Fibroblast of skin of abdomen (primary cell): ENCODE results near the gene URGCP. TPM values are rescaled to one million over a fixed set of nuclear protein-coding genes. Genes with fewer than 3 reads are reported as not detected.

Source experiments
- DNase-seq: peaks from one replicate; pipeline ENCODE4 v3.0.0-alpha.2; 2013
- polyA plus RNA-seq, 2 experiments: library from polyadenylated mRNA; unstranded; fragments of 120-200 nt; gene quantifications; one replicate each; pipeline ENCODE4 v1.2.1, GENCODE V29; 2013; ENCODE audit not compliant: insufficient read length in 2 of 2

URGCP gene, protein sequence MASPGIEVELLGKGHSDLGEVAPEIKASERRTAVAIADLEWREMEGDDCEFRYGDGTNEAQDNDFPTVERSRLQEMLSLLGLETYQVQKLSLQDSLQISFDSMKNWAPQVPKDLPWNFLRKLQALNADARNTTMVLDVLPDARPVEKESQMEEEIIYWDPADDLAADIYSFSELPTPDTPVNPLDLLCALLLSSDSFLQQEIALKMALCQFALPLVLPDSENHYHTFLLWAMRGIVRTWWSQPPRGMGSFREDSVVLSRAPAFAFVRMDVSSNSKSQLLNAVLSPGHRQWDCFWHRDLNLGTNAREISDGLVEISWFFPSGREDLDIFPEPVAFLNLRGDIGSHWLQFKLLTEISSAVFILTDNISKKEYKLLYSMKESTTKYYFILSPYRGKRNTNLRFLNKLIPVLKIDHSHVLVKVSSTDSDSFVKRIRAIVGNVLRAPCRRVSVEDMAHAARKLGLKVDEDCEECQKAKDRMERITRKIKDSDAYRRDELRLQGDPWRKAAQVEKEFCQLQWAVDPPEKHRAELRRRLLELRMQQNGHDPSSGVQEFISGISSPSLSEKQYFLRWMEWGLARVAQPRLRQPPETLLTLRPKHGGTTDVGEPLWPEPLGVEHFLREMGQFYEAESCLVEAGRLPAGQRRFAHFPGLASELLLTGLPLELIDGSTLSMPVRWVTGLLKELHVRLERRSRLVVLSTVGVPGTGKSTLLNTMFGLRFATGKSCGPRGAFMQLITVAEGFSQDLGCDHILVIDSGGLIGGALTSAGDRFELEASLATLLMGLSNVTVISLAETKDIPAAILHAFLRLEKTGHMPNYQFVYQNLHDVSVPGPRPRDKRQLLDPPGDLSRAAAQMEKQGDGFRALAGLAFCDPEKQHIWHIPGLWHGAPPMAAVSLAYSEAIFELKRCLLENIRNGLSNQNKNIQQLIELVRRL
- 18.9 TPM for polyA plus RNA-seq (2013, experiment 1 of 2; ENCODE audit: insufficient read length)
- polyA plus RNA-seq (2013, experiment 2 of 2; ENCODE audit: insufficient read length), result 18.9 TPM

- peak; percentile 50 for DNase-seq
Measured at GRCh38 chr7:43906331-43907010, at the start of gene URGCP. Gene URGCP (minus strand): TSS chr7:43906596. CDS start chr7:43906575, 21 bp downstream.

DNA sequence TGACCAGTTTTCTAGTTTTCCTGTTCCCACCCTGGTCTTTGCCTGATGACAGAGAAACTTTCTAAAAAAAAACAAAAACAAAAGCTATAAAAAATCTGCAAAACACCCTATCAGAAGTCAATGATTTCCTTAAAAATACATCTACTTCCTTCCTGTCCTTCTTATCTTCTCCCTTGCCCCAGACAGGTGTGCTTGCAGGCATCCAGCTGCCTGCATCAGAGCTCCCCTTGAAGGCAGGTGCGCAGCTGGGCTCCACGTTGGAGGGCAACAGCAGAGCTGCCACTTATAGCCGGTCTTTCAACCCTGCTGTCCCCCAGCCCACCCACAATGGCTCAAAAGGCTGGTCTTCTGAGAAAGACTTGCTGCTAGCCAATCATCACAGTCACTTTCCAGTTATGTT is 49.6 kb upstream of the URGCP start:
- DNase-seq, result no peak

DNA sequence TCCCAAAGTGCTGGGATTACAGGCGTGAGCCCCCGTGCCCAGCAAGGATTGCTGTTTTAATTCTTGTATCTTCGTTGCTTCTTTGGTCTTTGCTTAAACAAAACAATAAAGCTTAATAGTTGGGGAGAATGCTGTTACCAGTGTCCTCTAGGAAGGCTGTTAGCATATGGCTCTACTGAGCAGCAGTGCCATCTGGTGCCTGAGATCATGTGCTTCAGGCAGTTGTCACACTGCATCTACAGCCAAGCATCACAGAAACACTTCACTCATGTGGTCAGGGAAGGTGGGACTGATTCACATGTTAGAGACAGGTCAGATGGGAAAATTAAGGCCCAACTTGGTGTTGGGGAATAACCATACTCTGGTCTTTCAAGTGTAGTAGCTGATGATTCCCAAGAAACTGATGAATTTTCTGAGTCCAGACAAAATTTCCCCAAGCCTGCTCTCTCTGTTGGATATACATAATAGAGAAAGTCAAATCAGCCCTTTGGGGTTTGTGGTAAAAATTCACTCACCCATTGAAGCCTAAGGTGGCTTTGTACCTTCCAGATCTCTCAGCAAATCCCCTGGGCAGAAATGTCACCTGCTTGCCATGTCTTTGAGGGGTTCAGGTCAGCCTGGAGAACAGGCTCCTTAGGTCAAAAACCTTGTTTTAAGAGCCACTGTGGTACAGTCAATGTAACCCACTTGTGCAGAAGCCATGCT is 48.3 kb upstream of the URGCP start:
- DNase-seq, result peak; percentile 53

- DNase-seq, result no peak
Measured at GRCh38 chr7:43953071-43953470, 46.7 kb upstream of the URGCP start.

GRCh38 chr7:43952028-43952427 is 45.6 kb upstream of the URGCP start:
- DNase-seq, result no peak

GRCh38 chr7:43944286-43944685 is 37.9 kb upstream of the URGCP start:
- no peak for DNase-seq

- DNase-seq, result no peak
Measured at GRCh38 chr7:43943417-43944187, 37.2 kb upstream of the URGCP start.

- DNase-seq, result no peak
Measured at GRCh38 chr7:43942997-43943396, 36.6 kb upstream of the URGCP start.

- DNase-seq, result no peak
Measured at GRCh38 chr7:43942250-43942649, 35.9 kb upstream of the URGCP start.

DNA sequence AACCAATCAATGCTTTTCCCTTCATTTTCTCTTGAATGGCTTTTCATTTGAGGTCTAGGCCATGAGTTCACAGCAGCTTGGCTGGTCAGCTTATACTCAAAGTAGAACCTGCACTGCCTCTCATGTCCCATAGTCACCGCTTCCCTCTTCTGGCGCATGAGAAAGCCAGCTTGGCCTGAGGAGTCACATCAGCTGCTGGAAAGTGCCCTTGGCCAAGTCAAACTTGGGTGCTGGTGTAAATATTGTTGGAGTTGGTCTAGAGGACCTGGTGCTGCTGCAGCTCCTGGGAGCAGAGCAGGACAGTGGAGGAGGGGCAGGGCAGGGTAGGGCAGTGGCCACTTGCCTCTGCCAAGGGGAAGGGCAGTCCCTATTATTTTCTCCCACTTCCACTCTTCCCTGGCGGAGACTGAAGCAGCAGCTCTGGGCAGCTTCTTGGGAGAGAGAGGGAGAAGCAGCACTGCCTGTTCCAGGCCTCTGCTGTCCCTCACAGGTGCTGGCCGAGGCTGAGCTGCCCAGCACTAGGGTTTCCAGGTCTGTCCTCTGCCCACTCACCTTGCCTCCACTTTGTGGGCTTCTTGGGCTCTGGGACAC is 32.6 kb upstream of the URGCP start:
- DNase-seq, result no peak

DNA sequence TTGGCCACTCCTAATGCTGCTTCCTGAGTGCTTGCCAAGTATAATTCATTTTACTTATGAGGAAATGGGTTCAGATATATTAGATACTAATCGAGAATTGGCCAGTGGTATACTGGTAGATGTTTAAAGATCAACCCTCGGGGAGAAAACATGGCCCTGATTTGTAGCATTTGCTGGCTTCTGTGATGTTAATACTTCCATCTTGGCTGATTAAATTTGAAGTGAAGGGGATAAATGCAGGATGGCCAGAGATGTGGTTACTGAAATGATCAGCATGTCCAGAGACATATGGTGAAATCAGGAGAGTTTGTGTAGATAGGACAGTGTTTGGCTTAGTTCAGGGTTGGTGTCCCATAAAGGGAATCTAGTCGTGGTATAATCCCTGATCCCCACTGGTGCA is 31.0 kb upstream of the URGCP start:
- no peak for DNase-seq

GRCh38 chr7:43933902-43934560 is 27.6 kb upstream of the URGCP start:
- DNase-seq, result no peak

- DNase-seq, result no peak
Measured at GRCh38 chr7:43931346-43931745, 24.9 kb upstream of the URGCP start.

GRCh38 chr7:43929529-43930457 is 23.4 kb upstream of the URGCP start:
- no peak for DNase-seq

DNA sequence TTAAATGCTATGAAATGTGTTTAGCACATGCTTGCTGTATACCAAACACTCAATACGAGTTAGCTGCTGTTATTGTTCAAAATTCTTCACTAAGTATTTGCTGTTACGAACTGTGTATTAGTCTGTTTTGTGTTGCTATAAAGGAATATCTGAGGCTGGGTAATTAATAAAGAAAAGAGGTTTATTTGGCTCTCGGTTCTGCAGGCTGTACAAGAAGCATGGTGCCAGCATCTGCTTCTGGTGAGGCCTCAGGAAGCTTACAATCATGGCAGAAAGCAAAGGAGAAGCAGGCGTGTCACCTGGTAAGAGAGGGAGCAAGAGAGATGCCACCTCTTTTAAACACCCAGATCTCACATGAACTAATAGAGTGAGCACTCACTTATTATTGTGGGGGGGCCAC is 21.4 kb upstream of the URGCP start:
- no peak for DNase-seq

GRCh38 chr7:43926798-43927123 is 20.4 kb upstream of the URGCP start:
- DNase-seq, result no peak

GRCh38 chr7:43925984-43926797 is 19.8 kb upstream of the URGCP start, which contains the start of gene UBE2D4:
Gene UBE2D4 (plus strand): TSS chr7:43926436. CDS start chr7:43926533, 97 bp downstream.
- DNase-seq, result peak; percentile 54

DNA sequence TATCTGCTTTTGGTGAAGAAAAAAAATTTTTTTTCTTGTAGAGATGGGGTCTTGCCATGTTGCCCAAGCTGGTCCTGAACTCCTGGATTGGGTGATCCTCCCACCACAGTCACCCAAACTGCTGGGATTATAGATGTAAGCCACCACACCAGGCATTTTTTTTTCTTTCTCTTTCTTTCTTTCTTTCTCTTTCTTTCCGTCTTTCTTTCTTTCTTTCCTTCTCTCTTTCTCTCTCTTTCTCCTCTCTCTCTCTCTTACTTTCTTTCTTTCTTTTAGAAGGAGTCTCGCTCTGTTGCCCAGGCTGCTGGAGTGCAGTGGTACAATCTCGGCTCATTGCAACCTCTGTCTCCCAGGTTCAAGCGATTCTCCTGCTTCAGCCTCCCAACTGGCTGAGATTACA is 16.3 kb upstream of the URGCP start:
- no peak for DNase-seq
